HepG2 (cell line): ENCODE data around the gene VPS11. TPM values are rescaled to one million over a fixed set of nuclear protein-coding genes. Genes with fewer than 3 reads are reported as not detected.

Experiments used
- ATAC-seq: fragments of 200-7000 bp; cut with Tn5 transposase; 3 replicates; pipeline ENCODE4 v1.9.1; 2020; ENCODE audit warnings: mild to moderate bottlenecking, moderate library complexity
- BruUV-seq: library from RNA; stranded (reverse); fragments of 400-500 nt; replicated peaks from 2 replicates; lab custom pipeline; 2021; lab: Mats Ljungman, UMichigan
- CTCF ChIA-PET: fragments of 300-600 bp; formaldehyde crosslinking; extraction: SDS; loops from one replicate; lab custom pipeline; 2021; ENCODE audit warnings: low total read pairs, inconsistent platforms, low intra/inter-chr PET ratio; lab: Yijun Ruan, JAX
- POLR2A ChIA-PET: fragments of 350-600 bp; sonication (Branson Sonifier 250); formaldehyde crosslinking; loops from one replicate; lab custom pipeline; 2020; ENCODE audit warnings: antibody characterized with exemption, inconsistent platforms; lab: Yijun Ruan, JAX
- DNase-seq: peaks from one replicate; pipeline ENCODE4 v3.0.0-alpha.2; 2015; ENCODE audit warnings: low spot score
- FAIRE-seq: peaks from 3 replicates; lab custom pipeline; 2011; peaks lifted over from hg19 to GRCh38; lab: Jason Lieb, UNC
- H2AFZ ChIP-seq: one replicate; pipeline ENCODE4 v1.6.1; 2011; ENCODE audit warnings: low read length, inconsistent platforms
- H3K27ac ChIP-seq: fragments of 300-600 bp; 3 replicates; pipeline ENCODE4 v1.8.0; 2011; ENCODE audit warnings: mixed run types, mild to moderate bottlenecking, mixed read lengths, low read length, inconsistent platforms; ENCODE audit not compliant: insufficient read depth; ENCODE audit errors: extremely low read length
- H3K27me3 ChIP-seq, 2 experiments: fragments of 200-600 bp in 1 of 2; 2 replicates in 1 of 2; 3 replicates in 1 of 2; pipeline versions ENCODE4 v1.6.0 to v1.8.0; 2011; ENCODE audit warnings: low read length in 2 of 2, mild to moderate bottlenecking in 2 of 2, moderate library complexity in 2 of 2, inconsistent platforms in 1 of 2; ENCODE audit not compliant: insufficient read depth in 2 of 2, control insufficient read depth in 1 of 2
- H3K36me3 ChIP-seq, 2 experiments: fragments of 200-600 bp in 1 of 2; replicated peaks in 1 of 2; 2 replicates in 1 of 2; 3 replicates in 1 of 2; pipeline versions ENCODE4 v1.5.1 to v1.8.0; 2011; ENCODE audit warnings: low read length in 2 of 2, inconsistent platforms in 1 of 2; ENCODE audit not compliant: insufficient read depth in 2 of 2, control insufficient read depth in 1 of 2
- H3K4me1 ChIP-seq: 2 replicates; pipeline ENCODE4 v1.5.1; 2012; ENCODE audit warnings: low read length, inconsistent platforms; ENCODE audit not compliant: insufficient read depth
- H3K4me2 ChIP-seq: 2 replicates; pipeline ENCODE4 v1.6.0; 2011; ENCODE audit warnings: low read depth, low read length, inconsistent platforms
- H3K4me3 ChIP-seq, 3 experiments: fragments of 200-600 bp in 1 of 3; sonication (generic), shearing (Covaris generic) in 1 of 3; replicated peaks in 1 of 3; 2 replicates each; pipeline ENCODE4 v1.5.1; 2011 to 2016; ENCODE audit warnings: low read length in 3 of 3, inconsistent platforms in 2 of 3, low read depth in 2 of 3, mild to moderate bottlenecking in 2 of 3, control low read depth in 1 of 3, mixed read lengths in 1 of 3; ENCODE audit not compliant: insufficient read depth in 1 of 3
- H3K79me2 ChIP-seq: one replicate; pipeline ENCODE4 v1.6.1; 2011; ENCODE audit warnings: low read length, inconsistent platforms; ENCODE audit not compliant: insufficient read depth
- H3K9ac ChIP-seq: 2 replicates; pipeline ENCODE4 v1.6.0; 2011; ENCODE audit warnings: mild to moderate bottlenecking, low read depth, low read length, inconsistent platforms; ENCODE audit not compliant: insufficient read depth
- H3K9me3 ChIP-seq: 2 replicates; pipeline ENCODE4 v1.5.1; 2012; ENCODE audit warnings: mild to moderate bottlenecking, low read length
- H4K20me1 ChIP-seq: 2 replicates; pipeline ENCODE4 v1.6.0; 2011; ENCODE audit warnings: inconsistent platforms, mild to moderate bottlenecking, low read length, moderate library complexity; ENCODE audit not compliant: insufficient read depth
- ADNP ChIP-seq: sonication (generic); formaldehyde crosslinking; IDR thresholded peaks from 2 replicates; pipeline ENCODE4 v1.4.0; 2020; ENCODE audit warnings: missing genetic modification reagents
- ATAD3A ChIP-seq: sonication (generic); formaldehyde crosslinking; IDR thresholded peaks from 2 replicates; pipeline ENCODE4 v1.4.0; 2020; ENCODE audit warnings: missing genetic modification reagents
- CBFB ChIP-seq: sonication (generic); formaldehyde crosslinking; IDR thresholded peaks from 2 replicates; pipeline ENCODE4 v1.4.0; 2020; ENCODE audit warnings: missing genetic modification reagents
- CEBPB ChIP-seq: IDR thresholded peaks from 2 replicates; pipeline ENCODE4 v1.6.1; 2011; ENCODE audit warnings: low read depth, low read length, improper control_type of control experiment, borderline replicate concordance
- CREB3 ChIP-seq: sonication (generic); formaldehyde crosslinking; IDR thresholded peaks from 2 replicates; pipeline ENCODE4 v1.5.0; 2020; ENCODE audit warnings: missing genetic modification reagents
- CREM ChIP-seq, 2 experiments: sonication (generic) in 1 of 2; formaldehyde crosslinking in 1 of 2; IDR thresholded peaks; 2 replicates each; pipeline versions ENCODE4 v1.4.0 to v1.6.1; 2016 to 2020; ENCODE audit warnings: antibody characterized with exemption in 1 of 2, mild to moderate bottlenecking in 1 of 2, missing genetic modification reagents in 1 of 2
- FOXO1 ChIP-seq: sonication (generic); formaldehyde crosslinking; IDR thresholded peaks from 2 replicates; pipeline ENCODE4 v1.4.0; 2020; ENCODE audit warnings: missing genetic modification reagents
- HOXA9 ChIP-seq: sonication (generic); formaldehyde crosslinking; IDR thresholded peaks from 2 replicates; pipeline ENCODE4 v1.8.1; 2022; ENCODE audit warnings: missing genetic modification reagents, mild to moderate bottlenecking, moderate library complexity, borderline replicate concordance
- KDM3A ChIP-seq: IDR thresholded peaks from 2 replicates; pipeline ENCODE4 v1.6.1; 2018; ENCODE audit warnings: low read depth, missing compliant biosample characterization
- NFYB ChIP-seq: sonication (generic); formaldehyde crosslinking; IDR thresholded peaks from 2 replicates; pipeline ENCODE4 v1.4.0; 2020; ENCODE audit warnings: missing genetic modification reagents
- NR3C1 ChIP-seq: sonication (generic); formaldehyde crosslinking; IDR thresholded peaks from 2 replicates; pipeline ENCODE4 v1.4.0; 2020; ENCODE audit warnings: missing genetic modification reagents
- RBM39 ChIP-seq: fragments of 200-400 bp; formaldehyde crosslinking; IDR thresholded peaks from one replicate; pipeline ENCODE4 v1.6.1; 2018; ENCODE audit warnings: antibody characterized with exemption, mild to moderate bottlenecking, low read depth, low read length; ENCODE audit not compliant: poor library complexity, severe bottlenecking
- RFX1 ChIP-seq: fragments of 450-650 bp; IDR thresholded peaks from 2 replicates; pipeline ENCODE4 v1.6.1; 2017
- RNF2 ChIP-seq: fragments of 450-650 bp; conservative IDR thresholded peaks from 2 replicates; pipeline ENCODE4 v1.6.1; 2016; ENCODE audit warnings: low read depth
- TAF1 ChIP-seq: sonication (generic); formaldehyde crosslinking; IDR thresholded peaks from 2 replicates; pipeline ENCODE4 v1.4.0; 2020; ENCODE audit warnings: missing genetic modification reagents
- ZBTB38 ChIP-seq: sonication (generic); formaldehyde crosslinking; IDR thresholded peaks from 2 replicates; pipeline ENCODE4 v1.5.1; 2020; ENCODE audit warnings: mild to moderate bottlenecking, missing genetic modification reagents
- ZBTB7B ChIP-seq: sonication (generic); formaldehyde crosslinking; IDR thresholded peaks from 2 replicates; pipeline ENCODE4 v1.4.0; 2020; ENCODE audit warnings: missing genetic modification reagents
- ZNF354B ChIP-seq: sonication (generic); formaldehyde crosslinking; IDR thresholded peaks from 2 replicates; pipeline ENCODE4 v1.8.0; 2022; ENCODE audit warnings: mild to moderate bottlenecking, missing genetic modification reagents
- ZNF619 ChIP-seq: sonication (generic); formaldehyde crosslinking; IDR thresholded peaks from 2 replicates; pipeline ENCODE4 v1.4.0; 2020; ENCODE audit warnings: mild to moderate bottlenecking, missing genetic modification reagents
- ZNF672 ChIP-seq: sonication (generic); formaldehyde crosslinking; IDR thresholded peaks from 2 replicates; pipeline ENCODE4 v1.8.1; 2022; ENCODE audit warnings: missing genetic modification reagents
- ZSCAN31 ChIP-seq: sonication (generic); formaldehyde crosslinking; IDR thresholded peaks from 2 replicates; pipeline ENCODE4 v1.5.0; 2020; ENCODE audit warnings: low read depth, mild to moderate bottlenecking, missing genetic modification reagents
- ZXDC ChIP-seq: sonication (generic); formaldehyde crosslinking; IDR thresholded peaks from 2 replicates; pipeline ENCODE4 v1.5.0; 2020; ENCODE audit warnings: mild to moderate bottlenecking, missing genetic modification reagents
- WGBS: methylation state at CpG from one replicate; pipeline ENCODE4 v1.1.6; 2017; ENCODE audit warnings: low lambda C conversion rate; 5-methylcytosine and 5-hydroxymethylcytosine counted together
- in situ Hi-C: cut with HindIII; loops from 2 replicates; pipeline ENCODE4 v1.10.0; 2017; ENCODE audit warnings: low pct_unique_long_range_greater_than_20kb; ENCODE audit not compliant: extremely low pct_ligation_motif_present
- intact Hi-C: fragments of 100-400 bp; cut with micrococcal nuclease; formaldehyde crosslinking; loops from one replicate; pipeline ENCODE4 v1.10.0; 2022; ENCODE audit not compliant: unreplicated experiment
- polyA plus RNA-seq, 8 experiments: library from polyadenylated mRNA; depleted of rRNA in 3 of 8; stranded (reverse) in 7 of 8; unstranded in 1 of 8; fragments of >200 nt; fragmentation: Illumina TruSeq in 4 of 8; extraction: Trizol in 4 of 8; gene quantifications; 2 replicates each; pipeline versions ENCODE4 v1.2.1 to v1.2.3, GENCODE V29; 2011 to 2016; ENCODE audit warnings: low read depth in 4 of 8, missing spikeins in 1 of 8, mixed read lengths in 1 of 8; ENCODE audit not compliant: insufficient read depth in 1 of 8
- total RNA-seq, 5 experiments: library from RNA; depleted of rRNA; stranded (reverse); fragments of >200 nt; fragmentation: Illumina TruSeq; extraction: Trizol; gene quantifications; 2 replicates each; pipeline ENCODE4 v1.2.3, GENCODE V29; 2016; ENCODE audit warnings: low read depth in 1 of 5

VPS11 gene
- total and polyA plus RNA-seq, 2 of the 13 experiments (the other 11 are each of a cell fraction or from before 2014, with no cell fraction given): 13.7 to 21.6 TPM

DNA sequence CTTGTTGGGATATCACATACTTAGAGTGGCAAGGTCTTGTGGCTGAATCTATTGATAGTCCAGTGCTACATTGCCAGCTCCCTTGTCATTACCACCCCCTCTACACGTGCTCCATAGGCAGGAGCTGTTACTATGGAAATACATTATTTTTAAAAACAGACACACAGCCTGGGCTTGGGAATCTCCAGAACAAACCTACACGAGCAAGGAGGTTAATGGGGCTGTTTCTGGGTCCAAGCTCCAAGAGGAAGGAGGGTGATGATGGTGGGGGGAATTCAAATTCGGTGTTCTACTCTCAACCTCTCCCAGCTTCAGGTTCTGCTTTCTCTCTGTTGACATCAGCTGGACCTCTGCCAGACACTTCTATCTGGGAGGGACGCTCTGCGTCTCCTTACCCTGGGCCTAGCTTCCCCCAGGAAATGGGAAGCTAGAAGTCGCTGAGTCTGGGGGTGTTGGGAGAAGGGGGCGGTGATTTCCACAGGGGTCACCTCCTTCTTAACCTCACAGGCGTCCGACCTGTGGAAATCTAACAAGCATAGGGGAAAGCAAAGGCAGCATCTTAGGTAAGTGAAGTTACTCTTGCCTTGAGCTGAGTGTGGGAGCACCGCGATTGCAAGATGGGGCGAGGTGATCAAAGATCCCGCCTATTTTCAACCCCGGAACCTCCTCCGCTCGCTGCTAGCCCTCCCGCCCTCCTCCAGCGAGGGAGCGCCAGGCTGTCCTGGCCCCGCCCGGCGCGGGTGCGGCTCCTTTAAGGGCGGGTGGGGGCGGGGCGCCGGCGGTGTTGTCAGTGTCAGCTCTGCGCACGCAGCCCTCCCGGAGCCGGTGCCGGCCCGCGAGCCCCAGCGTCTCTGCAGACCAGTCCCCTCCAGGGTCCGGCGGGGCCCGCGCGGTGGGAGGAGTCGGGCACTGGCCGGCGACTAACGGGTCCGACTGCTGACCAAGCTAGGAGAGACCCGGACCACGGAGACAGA lies 39.2 kb downstream of the VPS11 start, which contains the start of gene C2CD2L:
Gene C2CD2L, plus strand, starts transcription at position 781 of the 974 bp plus-strand sequence. CDS start 398 bp downstream, outside the sequence.
- Histone ChIP-seq H3K4me1 (peaks cover 42% of the 10 kb centered on the region), H3K27ac (peak within 1 kb of the TSS; percentile 69), H3K9ac (peak within 1 kb of the TSS; percentile 77), H4K20me1 (no peaks in the 10 kb centered on the region), H3K36me3 (peaks cover 1 to 14% of the 10 kb centered on the region in 2 experiments; a peak in 3 of 5 replicates), H3K79me2 (no peaks in the 10 kb centered on the region), H3K4me3 (peak within 1 kb of the TSS; percentile 68 to 86 (median 85)), H3K4me2 (peak within 1 kb of the TSS; percentile 99), H2AFZ (peak within 1 kb of the TSS; percentile 22), H3K27me3 (no peaks in the 10 kb centered on the region; a peak in 1 of 5 replicates), H3K9me3 (no peaks in the 10 kb centered on the region)
- ChIA-PET CTCF (no interaction called here), POLR2A (interaction anchor here (0.7 to 4.2 kb wide), 14 partner anchors 11 to 314 kb away, joined by 3 to 75 read pairs (median 4); partner anchors contain the start of genes HINFP, HMBS, NLRX1 and RPS25)
- BruUV-seq: no TSS peak
- peak; percentile 68 for DNase-seq
- intact Hi-C loops: loop anchor here (5.0 kb wide), 1 partner anchor 90 kb away; no protein-coding TSS in a partner anchor
- FAIRE-seq: peak; percentile 4
- ATAC-seq: peak; percentile 81
- WGBS: 5% methylated on average over 12 of the region's 49 CpGs
- in situ Hi-C loops: no loop called here
- no peak for TF ChIP-seq ADNP (CRISPR knock-in tag)
- peak; percentile 55 for TF ChIP-seq RBM39
- TF ChIP-seq CEBPB: no peak
- TF ChIP-seq CREB3: peak; percentile 43; the same call in 1 of the 2 replicates
- no peak for TF ChIP-seq ZSCAN31 (CRISPR knock-in tag)
- TF ChIP-seq TAF1 (CRISPR knock-in tag): peak; percentile 67
- 0 out of 2 replicates have a peak, but pooled peaks have one; percentile 20 for TF ChIP-seq ZBTB38 (CRISPR knock-in tag)
- no peak for TF ChIP-seq FOXO1 (CRISPR knock-in tag)
- no peak for TF ChIP-seq RNF2
- no peak for TF ChIP-seq ZNF354B (CRISPR knock-in tag)
- TF ChIP-seq ZNF672: no peak
- peak; percentile 17; the same call in 1 of the 2 replicates for TF ChIP-seq RFX1
- TF ChIP-seq ATAD3A (CRISPR knock-in tag): no peak
- TF ChIP-seq NFYB (CRISPR knock-in tag): no peak
- TF ChIP-seq HOXA9 (CRISPR knock-in tag): no peak
- TF ChIP-seq CREM (IDR thresholded peaks at IDR 0.05): 0 out of 2 replicates have a peak, but pooled peaks have one; percentile 16
- TF ChIP-seq CREM (CRISPR knock-in tag; IDR thresholded peaks at IDR 0.05): no peak
- no peak for TF ChIP-seq CBFB
- peak; percentile 55 for TF ChIP-seq ZBTB7B (CRISPR knock-in tag)
- no peak for TF ChIP-seq KDM3A (CRISPR knock-in tag)
- TF ChIP-seq NR3C1: no peak
- TF ChIP-seq ZNF619: no peak
- TF ChIP-seq ZXDC (CRISPR knock-in tag): 0 out of 2 replicates have a peak, but pooled peaks have one; percentile 43
